NOMO-1 (cell line): ENCODE data around the gene POLRMT.

Source experiments
- DNase-seq, 2 experiments: peaks; one replicate each; lab custom pipeline; 2025; ENCODE audit not compliant: unreplicated experiment in 2 of 2; lab: John Stamatoyannopoulos, UW

Gene POLRMT

DNA sequence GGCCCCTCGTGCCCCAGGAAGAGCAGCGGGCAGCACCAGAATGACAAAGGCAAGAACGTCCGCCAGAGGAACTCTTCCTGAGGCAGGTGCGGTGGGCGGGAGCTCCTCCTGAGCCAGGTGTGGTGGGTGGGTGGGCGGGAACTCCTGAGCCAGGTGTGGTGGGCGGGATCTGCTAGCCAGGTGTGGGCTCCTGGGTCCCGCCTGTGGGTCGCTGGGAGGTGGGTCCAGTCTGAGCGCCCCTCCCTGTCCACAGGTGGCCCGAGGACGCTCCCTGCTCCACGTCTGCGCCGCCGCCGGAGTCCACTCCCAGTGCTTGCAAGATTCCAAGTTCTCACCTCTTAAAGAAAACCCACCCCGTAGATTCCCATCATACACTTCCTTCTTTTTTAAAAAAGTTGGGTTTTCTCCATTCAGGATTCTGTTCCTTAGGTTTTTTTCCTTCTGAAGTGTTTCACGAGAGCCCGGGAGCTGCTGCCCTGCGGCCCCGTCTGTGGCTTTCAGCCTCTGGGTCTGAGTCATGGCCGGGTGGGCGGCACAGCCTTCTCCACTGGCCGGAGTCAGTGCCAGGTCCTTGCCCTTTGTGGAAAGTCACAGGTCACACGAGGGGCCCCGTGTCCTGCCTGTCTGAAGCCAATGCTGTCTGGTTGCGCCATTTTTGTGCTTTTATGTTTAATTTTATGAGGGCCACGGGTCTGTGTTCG, 50.7 kb downstream of the POLRMT start:
- no peak for DNase-seq

DNA sequence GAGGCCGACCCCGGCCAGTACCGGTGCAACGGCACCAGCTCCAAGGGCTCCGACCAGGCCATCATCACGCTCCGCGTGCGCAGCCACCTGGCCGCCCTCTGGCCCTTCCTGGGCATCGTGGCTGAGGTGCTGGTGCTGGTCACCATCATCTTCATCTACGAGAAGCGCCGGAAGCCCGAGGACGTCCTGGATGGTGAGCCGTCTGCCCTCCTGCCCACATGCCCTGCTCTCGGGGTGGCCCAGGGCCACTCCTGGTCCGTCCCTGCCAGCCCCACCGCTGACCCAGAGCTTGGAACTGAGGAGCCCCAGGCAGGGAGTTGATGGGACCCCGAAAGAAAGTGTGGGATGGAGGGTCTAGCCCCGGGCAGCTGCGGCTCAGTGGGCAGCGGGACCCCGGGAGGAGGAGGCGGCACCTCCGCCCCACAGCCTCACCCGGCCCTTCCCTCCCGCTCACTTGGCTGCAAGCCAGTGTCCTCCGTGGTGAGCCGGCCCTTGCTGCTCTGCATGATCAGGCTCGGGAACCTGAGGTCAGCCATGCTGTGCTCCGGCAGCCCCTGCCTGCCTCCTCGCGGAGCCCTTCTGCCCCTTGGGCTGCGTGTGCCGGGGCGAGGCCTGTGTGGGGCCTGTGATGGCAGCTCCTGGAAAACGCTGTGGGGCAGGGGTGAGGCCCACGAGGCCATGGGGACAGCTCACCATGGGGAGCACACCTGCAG, 51.8 kb downstream of the POLRMT start:
- no peak for DNase-seq

- no peak for DNase-seq
Measured at GRCh38 chr19:580274-580835, 53.0 kb downstream of the POLRMT start.

DNA sequence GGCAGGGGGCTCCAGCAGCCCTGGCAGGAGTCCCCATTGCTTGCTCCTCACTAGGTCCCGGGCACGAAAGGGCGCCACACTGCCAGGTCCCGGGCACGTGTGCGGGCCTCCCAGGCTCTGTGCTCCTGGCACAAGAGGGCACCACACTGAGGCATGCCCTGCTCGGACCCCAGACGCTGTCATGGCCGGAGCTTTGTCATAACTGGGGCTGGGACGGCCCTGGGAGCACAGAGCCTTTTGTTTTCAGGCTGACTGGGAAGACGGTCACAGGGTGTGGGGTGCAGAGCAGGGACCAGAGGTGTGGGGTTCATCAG, 53.5 kb downstream of the POLRMT start:
- no peak for DNase-seq

DNA sequence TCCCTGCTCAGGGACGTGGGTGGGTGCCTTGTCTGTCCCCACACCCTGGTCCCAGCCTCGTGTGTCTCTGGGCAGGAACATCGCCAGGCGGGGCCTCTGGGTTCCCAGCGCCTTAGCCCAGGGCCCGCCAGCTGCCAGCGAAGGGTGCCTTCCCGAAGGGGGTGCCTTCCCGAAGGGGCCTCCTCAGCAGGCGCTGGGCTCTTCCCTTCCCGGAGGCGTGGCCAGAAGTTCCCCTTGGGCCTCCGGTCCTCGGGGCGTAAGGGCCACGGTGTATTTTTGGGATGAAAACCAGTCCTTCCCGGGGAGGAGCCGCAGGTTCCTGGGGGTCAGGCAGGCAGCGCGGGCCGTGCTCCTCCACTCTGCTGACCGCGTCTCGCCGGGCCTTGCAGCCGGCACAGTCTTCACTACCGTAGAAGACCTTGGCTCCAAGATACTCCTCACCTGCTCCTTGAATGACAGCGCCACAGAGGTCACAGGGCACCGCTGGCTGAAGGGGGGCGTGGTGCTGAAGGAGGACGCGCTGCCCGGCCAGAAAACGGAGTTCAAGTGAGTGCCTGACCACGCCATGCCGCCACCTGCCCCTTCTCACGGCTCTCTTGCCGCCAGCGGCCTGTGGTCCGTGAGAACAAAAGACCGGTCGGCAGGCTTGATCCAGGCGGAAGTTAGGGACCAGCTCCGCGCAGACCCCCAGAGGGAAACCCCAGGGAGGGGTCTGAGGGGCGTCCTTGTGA, 54.1 kb downstream of the POLRMT start:
- DNase-seq = no peak

DNA sequence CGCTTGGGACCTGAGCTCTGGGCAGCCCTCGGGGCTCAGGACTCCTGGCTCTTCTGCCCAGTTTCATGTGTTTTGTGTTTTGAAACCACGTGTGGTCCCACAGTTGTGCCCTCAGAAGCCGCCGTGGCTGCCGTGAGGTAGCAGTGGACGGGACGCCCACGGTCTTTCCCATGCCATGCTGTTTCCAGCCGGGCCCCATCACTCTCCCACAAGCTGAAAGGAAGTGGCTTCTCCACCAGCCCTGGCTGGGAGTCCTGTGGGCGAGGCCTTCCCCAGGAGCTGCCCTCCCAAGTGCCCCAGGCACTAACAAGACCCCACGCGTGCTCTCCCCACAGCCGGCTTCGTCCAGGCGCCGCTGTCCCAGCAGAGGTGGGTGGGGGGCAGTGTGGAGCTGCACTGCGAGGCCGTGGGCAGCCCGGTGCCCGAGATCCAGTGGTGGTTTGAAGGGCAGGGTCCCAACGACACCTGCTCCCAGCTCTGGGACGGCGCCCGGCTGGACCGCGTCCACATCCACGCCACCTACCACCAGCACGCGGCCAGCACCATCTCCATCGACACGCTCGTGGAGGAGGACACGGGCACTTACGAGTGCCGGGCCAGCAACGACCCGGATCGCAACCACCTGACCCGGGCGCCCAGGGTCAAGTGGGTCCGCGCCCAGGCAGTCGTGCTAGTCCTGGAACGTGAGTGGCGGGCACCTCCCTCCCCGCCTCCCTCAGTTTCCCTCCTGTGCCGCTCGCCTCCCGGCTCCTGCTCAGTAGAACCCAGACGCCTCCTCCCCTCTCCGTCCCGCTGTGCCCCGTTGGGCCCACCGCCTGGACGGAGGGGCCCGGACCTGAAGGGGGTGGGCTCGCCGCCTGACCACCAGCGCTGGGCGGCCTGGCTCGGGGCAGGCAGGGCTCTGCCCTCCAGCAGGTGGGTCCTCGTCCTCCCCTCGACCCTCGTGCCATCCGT, 55.6 kb downstream of the POLRMT start:
- DNase-seq = no peak

GRCh38 chr19:576768-577438, 56.4 kb downstream of the POLRMT start:
- DNase-seq = no peak

DNA sequence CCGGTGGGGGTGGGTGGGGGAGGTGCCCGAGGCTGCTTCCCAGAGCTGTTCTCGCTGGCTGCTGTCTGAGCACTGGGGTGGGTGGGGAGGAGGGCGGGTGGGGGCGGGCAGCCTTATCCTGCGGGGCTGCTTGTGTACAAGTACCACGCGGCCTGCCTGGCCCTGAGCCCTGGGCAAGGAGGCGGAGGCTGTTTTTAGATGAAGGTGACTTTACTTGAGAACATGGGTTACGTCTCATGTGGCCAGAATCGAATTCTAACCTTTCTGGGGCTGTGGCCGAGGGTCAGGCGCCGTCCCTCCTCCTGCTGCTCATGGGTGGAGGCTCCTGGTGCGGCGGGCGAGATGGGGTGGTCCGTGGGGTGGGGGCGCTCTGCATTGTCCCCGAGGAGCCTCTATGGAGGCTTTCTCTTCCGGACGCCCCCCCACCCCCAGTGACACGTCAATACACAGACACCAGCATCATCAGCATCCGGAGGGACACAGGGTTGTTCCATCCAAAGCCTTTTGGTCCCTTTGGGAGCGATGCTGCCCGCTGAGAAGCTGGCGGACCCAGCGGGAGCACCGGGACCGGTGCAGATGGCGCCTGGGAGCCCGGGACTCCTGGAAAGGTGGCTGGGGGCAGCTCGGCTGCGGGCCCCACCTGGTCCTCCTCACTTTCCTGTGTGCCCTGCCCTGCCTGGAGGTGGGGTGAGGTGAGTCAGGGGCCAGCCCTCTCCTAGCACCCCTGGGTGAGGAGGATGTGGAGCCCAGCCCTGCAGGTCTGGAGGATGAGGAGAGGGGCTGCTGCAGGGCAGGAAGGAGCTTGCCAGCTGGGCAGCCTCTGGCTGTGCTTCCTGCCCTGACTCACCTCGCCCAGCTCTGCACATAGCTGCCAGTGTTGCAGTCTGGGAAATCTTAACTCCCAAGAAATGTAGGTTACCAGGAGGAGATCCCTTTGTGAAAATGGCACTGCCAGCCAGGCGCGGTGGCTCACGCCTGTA, 57.5 kb downstream of the POLRMT start:
- DNase-seq = no peak

DNA sequence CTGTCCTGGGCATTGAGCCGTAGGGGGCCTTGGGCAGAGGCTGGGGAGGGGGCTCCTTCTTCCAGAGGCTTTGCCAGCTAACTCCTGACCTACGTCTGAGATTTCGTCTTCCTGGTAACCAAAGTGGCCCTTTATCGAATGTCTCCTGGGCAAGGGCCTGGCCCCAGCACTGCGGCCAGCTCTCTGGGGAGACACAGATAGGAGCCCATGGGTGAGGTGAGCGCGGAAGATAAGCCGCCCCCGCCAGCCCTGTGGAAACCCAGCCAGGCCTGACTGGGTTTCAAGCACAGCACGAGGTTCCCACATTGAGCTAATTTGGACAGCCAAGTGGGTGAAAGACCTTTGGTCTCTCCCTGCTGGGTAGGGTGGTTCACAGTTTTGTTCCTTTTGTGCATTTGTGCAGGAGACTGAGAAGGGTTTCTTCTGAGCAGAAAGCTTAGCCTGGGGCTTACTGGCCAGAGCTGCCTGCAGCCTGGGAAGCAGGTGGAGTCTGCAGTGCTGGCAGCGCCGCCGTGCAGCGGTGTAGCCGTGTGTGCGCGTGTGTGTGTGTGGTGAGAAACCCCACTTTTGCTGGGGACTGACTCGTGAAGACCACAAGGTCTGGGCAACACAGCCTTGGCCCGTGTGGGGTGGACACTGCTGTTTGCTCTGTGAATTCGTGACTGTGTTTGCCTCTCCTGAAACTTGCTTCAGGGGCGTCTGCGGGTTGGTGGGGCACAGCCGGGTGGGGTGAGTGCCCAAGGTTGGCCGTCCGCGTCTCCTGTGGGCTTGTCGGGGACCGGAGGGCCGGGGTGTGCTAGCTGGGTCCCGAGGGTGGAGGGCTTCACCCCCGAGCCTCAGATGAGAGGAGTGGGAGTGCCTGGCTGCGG, 58.4 kb downstream of the POLRMT start:
- DNase-seq = no peak

GRCh38 chr19:573519-573825, 59.9 kb downstream of the POLRMT start:
- DNase-seq = no peak

DNA sequence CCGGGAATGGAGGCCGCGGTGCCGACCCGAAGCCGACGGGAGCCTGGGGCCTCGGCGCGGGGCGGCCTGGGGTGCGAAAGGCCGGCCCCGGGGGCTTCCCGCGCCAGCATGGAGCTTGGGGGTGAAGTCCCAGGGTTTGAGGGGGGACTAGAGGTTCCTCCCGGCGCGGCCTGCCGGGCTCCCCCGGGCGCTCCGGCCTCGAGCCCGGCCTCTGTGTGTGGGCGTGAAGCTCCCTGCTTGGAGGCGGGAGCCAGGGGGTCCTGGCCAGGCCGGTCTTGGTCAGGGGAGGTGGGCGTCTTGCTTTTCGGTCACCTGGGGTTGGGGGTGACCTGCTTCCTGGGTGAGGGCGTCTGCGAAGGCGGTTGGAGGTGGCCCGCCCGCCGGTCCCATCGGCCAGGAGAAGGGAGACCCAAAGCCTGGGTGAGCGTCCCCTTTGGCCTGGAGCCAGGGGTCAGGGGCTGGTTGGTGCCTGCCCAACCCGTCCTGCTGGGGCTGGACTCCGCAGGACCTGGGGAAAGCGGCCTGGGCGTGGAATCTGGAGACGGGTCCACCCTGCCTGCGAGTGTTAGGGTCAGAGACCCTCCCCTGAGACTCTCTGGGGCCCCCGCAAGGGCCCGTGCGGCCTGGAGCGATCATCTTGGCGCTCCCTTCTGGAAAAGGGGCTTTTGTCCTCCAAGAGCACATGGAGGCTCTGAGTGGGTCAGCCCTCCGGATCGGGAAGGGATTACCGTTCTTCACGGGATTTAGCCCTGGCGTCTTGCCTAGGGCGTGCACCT, 60.4 kb downstream of the POLRMT start:
- no peak for DNase-seq

GRCh38 chr19:572140-572742, 61.1 kb downstream of the POLRMT start, which contains the start of gene BSG:
Gene BSG, plus strand, starts transcription at chr19:572596. Its CDS starts 39 bp downstream, at chr19:572635.
- peak; percentile 97 for DNase-seq

GRCh38 chr19:571566-571974, 61.8 kb downstream of the POLRMT start:
- peak; percentile 55 to 67 for DNase-seq

DNA sequence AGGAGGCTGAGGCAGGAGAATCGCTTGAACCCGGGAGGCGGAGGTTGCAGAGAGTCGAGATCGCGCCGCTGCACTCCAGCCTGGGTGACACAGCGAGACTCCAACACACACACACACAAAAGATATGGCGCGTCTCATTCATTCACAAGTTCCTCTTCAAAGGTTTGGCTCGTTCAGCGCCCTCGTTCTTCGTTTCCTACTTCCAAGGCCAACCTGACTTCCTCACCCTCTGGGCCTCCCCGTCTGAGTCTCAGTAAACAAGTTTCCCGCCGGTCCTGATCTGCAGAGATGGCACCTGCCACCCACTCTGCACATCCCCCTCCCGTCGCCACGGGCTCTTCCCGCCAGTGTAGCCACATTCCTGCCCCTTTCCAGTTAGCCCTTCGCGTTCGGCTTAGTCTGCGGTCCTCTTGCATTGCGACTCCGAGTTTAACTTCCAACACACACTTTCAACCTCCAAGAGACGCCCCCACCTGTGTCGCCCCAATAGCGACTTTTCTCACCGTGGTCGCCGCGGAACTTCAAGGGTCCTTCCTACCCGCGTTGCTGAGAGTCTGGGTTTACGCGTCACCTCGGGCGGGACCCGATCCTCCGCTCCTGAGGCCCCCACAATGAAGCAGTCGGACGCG, 62.3 kb downstream of the POLRMT start:
- DNase-seq = peak; percentile 61 to 76

- DNase-seq = no peak
Measured at GRCh38 chr19:570251-570686, 63.1 kb downstream of the POLRMT start.

- no peak for DNase-seq
Measured at GRCh38 chr19:567296-567900, 65.9 kb downstream of the POLRMT start.
